Effector memory CD8-positive, alpha-beta T cell (primary cell): Measurements from ENCODE around the gene POLD2.

Experiments used
- ATAC-seq: fragments of 150-1000 bp; cut with Tn5 transposase; replicated peaks from 2 replicates; pipeline ENCODE4 v1.10.0; 2021; ENCODE audit warnings: mild to moderate bottlenecking, moderate library complexity
- DNase-seq, 3 experiments: peaks; one replicate each; pipeline ENCODE4 v3.0.0; 2021
- H3K27ac Mint-ChIP-seq, 2 donors: one replicate each; pipeline ENCODE4 v1.8.0; 2022; ENCODE audit warnings: mild to moderate bottlenecking in 2 of 2, mixed read lengths in 2 of 2, moderate library complexity in 2 of 2
- H3K27me3 Mint-ChIP-seq, 2 donors: one replicate each; pipeline ENCODE4 v1.8.0; 2022; ENCODE audit warnings: mixed read lengths in 2 of 2
- H3K36me3 Mint-ChIP-seq: one replicate; pipeline ENCODE4 v1.8.0; 2022; ENCODE audit warnings: mild to moderate bottlenecking, moderate library complexity, mixed read lengths; ENCODE audit not compliant: insufficient read depth
- H3K4me1 Mint-ChIP-seq, 2 donors: one replicate each; pipeline ENCODE4 v1.8.0; 2022; ENCODE audit warnings: low read depth in 2 of 2, mixed read lengths in 2 of 2
- H3K4me3 Mint-ChIP-seq, 2 donors: one replicate each; pipeline ENCODE4 v1.8.0; 2022; ENCODE audit warnings: mild to moderate bottlenecking in 2 of 2, mixed read lengths in 2 of 2, moderate library complexity in 2 of 2
- H3K9me3 Mint-ChIP-seq, 2 donors: one replicate each; pipeline ENCODE4 v1.8.0; 2022; ENCODE audit warnings: mixed read lengths in 2 of 2

POLD2 gene

DNA sequence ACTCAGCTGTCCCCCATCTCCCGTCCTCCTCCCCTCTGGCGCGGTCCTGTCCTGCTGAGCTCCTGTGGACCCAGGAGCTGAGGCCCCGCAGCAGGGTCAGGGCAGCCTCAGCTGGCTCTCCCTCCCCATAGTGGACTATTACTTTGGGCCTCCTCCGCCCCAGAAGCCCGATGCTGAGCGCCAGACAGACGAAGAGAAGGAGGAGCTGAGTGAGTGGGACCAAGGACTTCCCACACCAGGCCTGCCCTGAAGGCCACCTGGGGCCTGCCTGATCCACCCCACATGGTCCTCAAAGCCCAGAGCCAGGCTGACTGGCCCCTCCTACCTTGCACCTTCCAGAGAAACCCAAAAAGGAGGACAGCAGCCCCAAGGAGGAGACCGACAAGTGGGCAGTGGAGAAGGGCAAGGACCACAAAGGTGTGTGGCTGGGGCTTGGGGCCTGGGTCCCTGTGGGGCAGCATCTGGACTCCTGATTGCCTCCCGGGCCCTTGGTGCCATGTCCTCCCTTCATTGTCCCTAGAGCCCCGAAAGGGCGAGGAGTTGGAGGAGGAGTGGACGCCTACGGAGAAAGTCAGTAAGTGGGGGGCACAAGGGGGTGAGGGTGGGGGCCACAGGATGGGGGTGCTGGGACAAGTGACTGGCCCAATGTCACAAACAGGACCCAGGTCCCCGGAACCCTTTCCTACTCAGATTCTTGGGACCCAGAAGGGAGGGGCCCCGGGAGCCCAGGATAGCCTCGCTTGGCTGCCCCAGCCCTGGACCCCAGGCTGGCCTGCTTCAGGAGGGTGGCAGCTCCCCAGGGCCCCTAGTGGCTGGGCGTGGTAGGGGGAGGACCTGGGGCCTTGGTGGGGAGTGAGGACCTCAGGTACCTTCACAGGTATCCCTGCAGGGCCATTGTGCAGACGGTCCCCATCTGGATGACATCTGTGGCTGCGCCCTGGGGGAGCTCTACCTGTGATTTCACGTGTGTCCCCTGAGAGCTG is 14.3 kb downstream of the POLD2 start:
- Mint-ChIP-seq H3K27me3 (peaks cover 17 to 41% of the 10 kb centered on the region in 2 donors), H3K4me3 (no peak overlapping the region), H3K9me3 (no peaks in the 10 kb centered on the region), H3K4me1 (peaks cover 0 to 2% of the 10 kb centered on the region in 2 donors), H3K36me3 (no peaks in the 10 kb centered on the region), H3K27ac (no peak overlapping the region)
- no peak for DNase-seq
- ATAC-seq, result no peak

GRCh38 chr7:44107961-44108767 is 15.2 kb downstream of the POLD2 start:
- DNase-seq, result no peak
- no peaks in the 10 kb centered on the region for H3K36me3 Mint-ChIP-seq
- H3K9me3 Mint-ChIP-seq, result no peaks in the 10 kb centered on the region
- H3K4me3 Mint-ChIP-seq, result no peak overlapping the region
- no peak for ATAC-seq
- H3K27ac Mint-ChIP-seq, result no peak overlapping the region
- H3K4me1 Mint-ChIP-seq, result peaks cover 0 to 3% of the 10 kb centered on the region in 2 donors
- peaks cover 22 to 48% of the 10 kb centered on the region in 2 donors for H3K27me3 Mint-ChIP-seq

DNA sequence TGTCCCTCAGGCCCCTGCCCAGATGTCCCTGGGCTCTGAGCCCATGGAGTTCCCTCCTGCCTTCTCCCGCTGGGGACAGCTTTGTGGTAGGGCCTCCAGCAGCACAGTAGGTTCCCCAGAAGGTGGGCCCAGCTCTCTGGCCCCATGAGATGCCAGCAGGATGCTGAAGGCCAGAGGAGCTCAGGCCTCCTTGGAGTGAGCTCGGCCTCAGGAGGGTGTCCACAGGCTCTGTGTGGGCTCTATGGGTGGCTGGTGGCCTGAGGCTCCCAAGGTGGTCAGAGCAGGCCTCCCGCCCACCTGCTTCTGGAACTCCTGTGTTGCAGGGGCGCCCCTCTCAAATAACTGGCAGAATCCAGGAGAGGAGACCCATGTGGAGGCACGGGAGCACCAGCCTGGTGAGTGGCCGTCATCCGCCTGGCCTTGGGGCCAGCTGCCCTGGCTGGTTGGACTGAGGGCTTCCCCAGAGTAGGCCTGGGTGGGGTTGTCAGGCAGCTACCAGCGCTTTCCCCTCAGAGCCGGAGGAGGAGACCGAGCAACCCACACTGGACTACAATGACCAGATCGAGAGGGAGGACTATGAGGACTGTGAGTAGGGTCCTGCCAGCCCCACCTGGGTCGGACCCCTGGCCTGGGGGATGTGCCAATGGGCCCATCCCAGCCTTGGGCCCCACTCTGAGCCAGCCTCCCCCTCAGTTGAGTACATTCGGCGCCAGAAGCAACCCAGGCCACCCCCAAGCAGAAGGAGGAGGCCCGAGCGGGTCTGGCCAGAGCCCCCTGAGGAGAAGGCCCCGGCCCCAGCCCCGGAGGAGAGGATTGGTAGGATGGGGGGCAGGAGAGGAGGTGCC is 16.0 kb downstream of the POLD2 start:
- no peaks in the 10 kb centered on the region for H3K36me3 Mint-ChIP-seq
- H3K4me3 Mint-ChIP-seq, result no peak overlapping the region
- ATAC-seq, result no peak
- H3K9me3 Mint-ChIP-seq, result no peaks in the 10 kb centered on the region
- peaks cover 0 to 3% of the 10 kb centered on the region in 2 donors for H3K4me1 Mint-ChIP-seq
- no peak for DNase-seq
- H3K27me3 Mint-ChIP-seq, result peaks cover 30 to 55% of the 10 kb centered on the region in 2 donors
- H3K27ac Mint-ChIP-seq, result no peak overlapping the region

- no peak overlapping the region for H3K4me3 Mint-ChIP-seq
- ATAC-seq, result no peak
- H3K27me3 Mint-ChIP-seq, result peaks cover 31 to 60% of the 10 kb centered on the region in 2 donors
- H3K4me1 Mint-ChIP-seq, result peaks cover 0 to 3% of the 10 kb centered on the region in 2 donors
- no peak overlapping the region for H3K27ac Mint-ChIP-seq
- H3K36me3 Mint-ChIP-seq, result no peaks in the 10 kb centered on the region
- DNase-seq, result no peak
- H3K9me3 Mint-ChIP-seq, result no peaks in the 10 kb centered on the region
Observed at GRCh38 chr7:44106311-44107065, 16.9 kb downstream of the POLD2 start.

DNA sequence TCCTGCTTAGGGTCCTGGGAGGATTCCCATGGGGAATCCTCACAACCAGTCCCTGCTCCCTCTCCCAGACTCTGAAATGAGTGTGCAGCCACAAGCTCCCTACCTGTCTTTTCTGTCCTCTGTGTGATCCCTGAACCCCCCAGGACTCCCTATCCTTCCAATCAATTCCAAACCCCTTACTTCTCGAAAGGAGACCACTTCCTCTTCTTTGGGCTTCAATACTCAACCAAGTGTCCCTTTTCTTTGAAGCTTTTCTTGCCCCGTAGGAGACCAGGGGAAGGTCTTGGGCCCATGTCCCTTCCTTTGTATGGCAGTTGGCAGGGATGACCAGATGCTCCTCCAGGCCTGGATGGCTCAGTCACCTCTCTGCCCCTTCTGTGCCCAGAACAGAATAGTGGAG is 17.5 kb downstream of the POLD2 start:
- DNase-seq (no peak), ATAC-seq (no peak)
- Mint-ChIP-seq H3K36me3 (no peaks in the 10 kb centered on the region), H3K9me3 (no peaks in the 10 kb centered on the region), H3K27me3 (peaks cover 31 to 61% of the 10 kb centered on the region in 2 donors), H3K4me1 (peaks cover 0 to 3% of the 10 kb centered on the region in 2 donors), H3K27ac (no peak overlapping the region), H3K4me3 (peak overlapping the region; percentile 18 to 50)

- no peak overlapping the region for H3K27ac Mint-ChIP-seq
Observed at GRCh38 chr7:44104860-44105771, 18.2 kb downstream of the POLD2 start.

GRCh38 chr7:44103923-44104859 is 19.2 kb downstream of the POLD2 start, which contains the start of gene AEBP1:
Gene AEBP1, plus strand, starts transcription at chr7:44104345. Its CDS starts 321 bp downstream, at chr7:44104666.
- Mint-ChIP-seq H3K4me3 (peak within 1 kb of the TSS; percentile 40 to 58), H3K27me3 (peaks cover 31 to 68% of the 10 kb centered on the region in 2 donors), H3K9me3 (no peaks in the 10 kb centered on the region), H3K4me1 (peaks cover 0 to 3% of the 10 kb centered on the region in 2 donors), H3K36me3 (no peaks in the 10 kb centered on the region), H3K27ac (no peak within 1 kb of the TSS)
- ATAC-seq (peak; percentile 75), DNase-seq (no peak)

More at GRCh38 chr7:44104860-44105771, 18.2 kb downstream of the POLD2 start:
- ATAC-seq, result peak; percentile 26
- H3K27me3 Mint-ChIP-seq, result peaks cover 31 to 68% of the 10 kb centered on the region in 2 donors
- peaks cover 0 to 3% of the 10 kb centered on the region in 2 donors for H3K4me1 Mint-ChIP-seq
- no peak for DNase-seq
- H3K36me3 Mint-ChIP-seq, result no peaks in the 10 kb centered on the region
- peak overlapping the region; percentile 40 to 58 for H3K4me3 Mint-ChIP-seq
- no peaks in the 10 kb centered on the region for H3K9me3 Mint-ChIP-seq

DNA sequence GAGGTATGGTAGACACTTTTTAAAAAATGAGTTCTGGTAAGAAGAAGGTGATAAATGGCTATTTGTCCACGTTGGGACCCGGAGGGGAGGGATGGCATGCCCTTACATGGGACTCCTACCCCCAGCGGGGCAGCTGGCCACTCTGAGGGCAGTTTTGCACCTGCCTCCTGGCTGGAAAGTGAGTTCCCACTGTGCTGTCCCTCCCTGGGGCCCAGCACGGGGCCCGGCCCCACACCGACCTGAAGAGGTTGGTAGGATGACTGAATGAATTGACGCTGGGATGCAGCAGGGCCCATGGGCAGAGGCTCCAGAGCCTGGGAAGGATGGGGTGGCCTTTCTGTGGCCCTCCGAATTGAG is 19.8 kb downstream of the POLD2 start:
- H3K36me3 Mint-ChIP-seq, result no peaks in the 10 kb centered on the region
- peaks cover 0 to 3% of the 10 kb centered on the region in 2 donors for H3K4me1 Mint-ChIP-seq
- ATAC-seq, result no peak
- no peaks in the 10 kb centered on the region for H3K9me3 Mint-ChIP-seq
- DNase-seq, result no peak
- H3K27ac Mint-ChIP-seq, result no peak overlapping the region
- H3K4me3 Mint-ChIP-seq, result peak overlapping the region; percentile 36 to 40
- peaks cover 31 to 64% of the 10 kb centered on the region in 2 donors for H3K27me3 Mint-ChIP-seq

DNA sequence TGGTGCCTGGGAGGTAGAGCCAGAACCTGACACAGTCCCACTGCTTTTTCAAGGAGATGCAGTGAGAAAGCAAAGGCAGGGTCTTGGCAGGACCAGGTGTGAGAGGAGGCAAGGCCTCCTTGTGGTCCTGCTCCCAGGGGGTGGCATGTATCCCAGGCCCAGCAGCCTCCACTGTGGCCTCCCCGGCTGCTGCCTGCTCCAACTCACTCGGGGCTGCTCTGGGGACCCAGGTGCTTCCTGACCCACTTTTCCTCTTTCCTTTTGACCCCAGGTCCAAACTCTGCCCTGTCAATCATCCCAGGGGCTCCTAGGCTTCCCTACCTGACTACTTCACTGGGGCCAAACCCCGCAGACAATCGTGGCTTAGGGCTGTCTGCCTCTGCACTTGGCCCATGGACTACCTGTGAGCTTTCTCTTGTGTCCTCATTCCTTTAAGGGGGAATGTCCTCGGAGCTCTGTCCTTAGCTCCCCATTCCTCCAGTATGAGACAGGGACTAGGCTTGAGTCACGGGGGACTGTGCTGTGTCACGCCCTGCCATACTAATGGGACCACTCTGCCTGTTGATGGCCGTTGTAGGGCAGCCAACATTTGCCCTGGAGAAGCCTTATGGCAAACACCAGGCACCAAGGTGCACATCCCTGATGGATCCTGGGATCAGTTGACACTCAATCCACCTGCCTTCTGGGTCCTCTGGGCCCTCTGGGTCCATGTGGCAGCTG is 20.3 kb downstream of the POLD2 start:
- ATAC-seq (no peak), DNase-seq (no peak)
- H3K27ac Mint-ChIP-seq, result no peak overlapping the region
- H3K4me3 Mint-ChIP-seq, result peak overlapping the region; percentile 36 to 40
- no peaks in the 10 kb centered on the region for H3K36me3 Mint-ChIP-seq
- peaks cover 31 to 59% of the 10 kb centered on the region in 2 donors for H3K27me3 Mint-ChIP-seq
- peaks cover 0 to 3% of the 10 kb centered on the region in 2 donors for H3K4me1 Mint-ChIP-seq
- H3K9me3 Mint-ChIP-seq, result no peaks in the 10 kb centered on the region

DNA sequence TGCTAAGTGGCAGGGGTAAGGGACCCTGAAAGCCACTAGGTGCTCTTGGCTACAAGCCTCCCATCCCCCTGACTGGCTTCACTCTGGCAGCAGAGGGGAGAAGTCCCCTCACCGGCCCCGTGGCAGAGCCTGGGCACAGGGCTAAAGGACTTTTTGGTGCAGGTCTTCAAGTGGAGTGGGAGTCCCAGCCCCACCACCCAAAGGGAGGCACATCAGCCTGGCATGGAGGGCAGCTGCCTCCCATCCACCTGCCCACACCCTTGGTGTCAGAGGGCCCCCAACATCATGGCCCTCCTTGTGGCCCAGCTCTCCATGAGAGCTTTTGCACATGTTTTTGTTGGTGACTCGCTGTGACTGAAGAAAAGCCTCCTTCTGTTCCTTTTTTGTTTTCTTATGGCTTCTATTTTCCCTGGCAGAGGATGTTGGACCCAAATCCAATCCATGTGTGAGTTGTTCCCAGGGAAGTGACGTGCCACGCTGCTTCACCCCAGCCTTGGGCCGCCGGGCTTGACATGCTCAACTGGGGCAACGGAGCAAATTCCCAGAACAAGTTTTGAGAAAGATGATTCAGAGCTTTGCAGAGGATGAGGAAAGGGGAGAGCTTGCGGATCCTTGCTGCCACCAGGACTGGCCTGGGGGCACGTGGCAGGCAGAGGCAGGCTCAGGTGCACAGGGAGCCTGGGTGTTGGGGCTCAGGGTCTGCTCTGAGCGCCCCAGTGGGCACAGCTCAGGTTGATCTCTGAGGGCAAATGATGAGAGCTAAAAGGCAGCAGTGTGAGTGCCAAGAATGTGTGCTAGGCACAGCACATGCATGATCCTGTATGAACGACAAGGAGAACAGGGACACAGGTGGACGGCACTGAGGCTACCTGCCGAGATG is 21.1 kb downstream of the POLD2 start:
- H3K36me3 Mint-ChIP-seq, result no peaks in the 10 kb centered on the region
- H3K4me3 Mint-ChIP-seq, result no peak overlapping the region
- H3K9me3 Mint-ChIP-seq, result no peaks in the 10 kb centered on the region
- ATAC-seq (no peak), DNase-seq (no peak)
- peaks cover 31 to 51% of the 10 kb centered on the region in 2 donors for H3K27me3 Mint-ChIP-seq
- H3K4me1 Mint-ChIP-seq, result peaks cover 0 to 3% of the 10 kb centered on the region in 2 donors
- H3K27ac Mint-ChIP-seq, result no peak overlapping the region
